Brain microvascular endothelial cell (primary cell): ENCODE measurements around the gene CLK1.
A peak's percentile ranks its signal among the peaks of the same experiment; 100 is the strongest.

Experiments used
- DNase-seq: peaks from one replicate; pipeline ENCODE4 v3.0.0-alpha.2; 2020
- H3K27ac ChIP-seq: fragments of 250-450 bp; sonication (Bioruptor Pico); 2 replicates; pipeline ENCODE4 v1.5.1; 2020; ENCODE audit warnings: mild to moderate bottlenecking, moderate library complexity
- H3K27me3 ChIP-seq: fragments of 250-450 bp; sonication (Bioruptor Pico); replicated peaks from 2 replicates; pipeline ENCODE4 v1.5.1; 2020; ENCODE audit warnings: mild to moderate bottlenecking
- H3K36me3 ChIP-seq: fragments of 250-450 bp; sonication (Bioruptor Pico); replicated peaks from 2 replicates; pipeline ENCODE4 v1.5.1; 2020; ENCODE audit warnings: mild to moderate bottlenecking
- H3K4me3 ChIP-seq: 2 replicates; pipeline ENCODE4 v1.5.1; 2011; ENCODE audit warnings: low read depth, mild to moderate bottlenecking, control low read depth, low read length, moderate library complexity
- in situ Hi-C: cut with HindIII; loops from 2 replicates; pipeline ENCODE4 v1.10.0; 2017; ENCODE audit warnings: low sequenced_read_pairs, low pct_ligation_motif_present
- TF ChIP-seq, protein P1 (sequence below): IDR thresholded peaks from 2 replicates; pipeline ENCODE4 v1.5.1; 2011; ENCODE audit warnings: low read depth, mild to moderate bottlenecking, moderate library complexity, low read length, control low read depth, inconsistent platforms; ENCODE audit errors: missing control alignments

CLK1 gene

DNA sequence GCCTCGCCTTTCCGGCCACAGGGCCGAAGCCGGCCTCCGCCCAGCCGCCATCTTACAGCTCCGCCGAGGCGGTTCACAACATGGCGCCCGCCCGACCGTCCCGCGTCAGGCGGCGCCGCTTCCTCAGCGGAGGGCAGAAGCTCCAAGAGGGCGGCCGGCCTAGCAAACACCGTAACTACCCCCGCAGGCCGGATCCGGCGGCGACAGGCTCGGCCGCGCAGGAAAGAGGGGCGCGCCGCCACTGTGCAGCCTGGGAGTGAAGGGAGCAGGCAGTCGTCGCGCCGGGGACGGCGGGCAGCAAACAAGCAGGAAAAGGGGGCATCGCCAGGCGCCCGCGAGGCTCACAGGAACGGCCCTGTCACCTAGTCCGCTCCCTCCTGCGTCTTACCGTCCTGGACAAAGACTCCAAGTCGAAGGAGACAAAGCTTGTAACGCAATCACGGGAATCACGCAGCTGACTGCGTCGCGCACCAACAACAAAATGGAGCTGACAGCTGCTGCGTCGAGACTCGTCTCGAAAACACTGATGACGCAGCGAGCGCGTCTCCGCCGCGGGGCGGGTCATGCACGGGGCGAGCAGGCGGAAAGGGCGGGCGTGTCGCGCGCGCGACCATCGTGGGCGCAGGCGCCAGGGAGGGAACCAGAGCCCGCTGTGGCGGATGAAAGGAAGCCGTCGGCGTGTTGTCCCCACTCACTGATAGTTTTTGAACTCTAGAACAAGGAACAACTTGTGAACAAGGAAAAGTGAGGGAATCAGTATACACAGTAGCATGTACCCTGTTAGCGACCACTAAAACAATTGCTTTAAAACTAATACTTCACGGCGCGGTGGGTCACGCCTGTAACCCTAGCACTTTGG, at the start of gene CLK1:
Gene CLK1 (minus strand): TSS at position 483 of the 859 bp plus-strand sequence. CDS start 2,796 bp downstream, outside the sequence.
- peak within 1 kb of the TSS; percentile 84 for H3K4me3 ChIP-seq

DNA sequence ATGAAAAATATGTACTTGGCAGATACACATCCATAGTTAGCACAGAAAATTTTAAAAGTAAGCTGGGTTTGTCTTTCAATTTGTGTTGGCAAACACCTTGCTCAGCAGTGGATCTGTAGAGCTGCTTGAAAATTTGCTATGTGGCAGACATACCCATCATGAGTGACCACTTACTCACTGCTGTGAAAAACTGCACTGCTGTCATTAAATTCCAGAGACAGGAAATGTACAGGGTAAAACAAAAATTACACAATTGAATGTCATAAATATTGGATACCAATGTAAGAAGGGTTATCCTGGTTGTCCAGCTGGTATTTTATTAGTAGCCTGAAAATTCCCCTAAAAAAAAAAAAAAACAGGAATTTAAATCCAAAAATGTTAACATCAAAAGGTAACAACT, 49.2 kb upstream of the CLK1 start:
- peak; percentile 51 for DNase-seq
- peaks cover 28% of the 10 kb centered on the region for H3K36me3 ChIP-seq

More for the DNA sequence above, at the start of gene CLK1:
- in situ Hi-C loops: no loop called here
- Histone ChIP-seq H3K27ac (peak within 1 kb of the TSS; percentile 98), H3K36me3 (peaks cover 28% of the 10 kb centered on the region), H3K27me3 (no peaks in the 10 kb centered on the region)
- peak; percentile 90 for DNase-seq
- TF ChIP-seq, protein P1, sequence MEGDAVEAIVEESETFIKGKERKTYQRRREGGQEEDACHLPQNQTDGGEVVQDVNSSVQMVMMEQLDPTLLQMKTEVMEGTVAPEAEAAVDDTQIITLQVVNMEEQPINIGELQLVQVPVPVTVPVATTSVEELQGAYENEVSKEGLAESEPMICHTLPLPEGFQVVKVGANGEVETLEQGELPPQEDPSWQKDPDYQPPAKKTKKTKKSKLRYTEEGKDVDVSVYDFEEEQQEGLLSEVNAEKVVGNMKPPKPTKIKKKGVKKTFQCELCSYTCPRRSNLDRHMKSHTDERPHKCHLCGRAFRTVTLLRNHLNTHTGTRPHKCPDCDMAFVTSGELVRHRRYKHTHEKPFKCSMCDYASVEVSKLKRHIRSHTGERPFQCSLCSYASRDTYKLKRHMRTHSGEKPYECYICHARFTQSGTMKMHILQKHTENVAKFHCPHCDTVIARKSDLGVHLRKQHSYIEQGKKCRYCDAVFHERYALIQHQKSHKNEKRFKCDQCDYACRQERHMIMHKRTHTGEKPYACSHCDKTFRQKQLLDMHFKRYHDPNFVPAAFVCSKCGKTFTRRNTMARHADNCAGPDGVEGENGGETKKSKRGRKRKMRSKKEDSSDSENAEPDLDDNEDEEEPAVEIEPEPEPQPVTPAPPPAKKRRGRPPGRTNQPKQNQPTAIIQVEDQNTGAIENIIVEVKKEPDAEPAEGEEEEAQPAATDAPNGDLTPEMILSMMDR: no peak

DNA sequence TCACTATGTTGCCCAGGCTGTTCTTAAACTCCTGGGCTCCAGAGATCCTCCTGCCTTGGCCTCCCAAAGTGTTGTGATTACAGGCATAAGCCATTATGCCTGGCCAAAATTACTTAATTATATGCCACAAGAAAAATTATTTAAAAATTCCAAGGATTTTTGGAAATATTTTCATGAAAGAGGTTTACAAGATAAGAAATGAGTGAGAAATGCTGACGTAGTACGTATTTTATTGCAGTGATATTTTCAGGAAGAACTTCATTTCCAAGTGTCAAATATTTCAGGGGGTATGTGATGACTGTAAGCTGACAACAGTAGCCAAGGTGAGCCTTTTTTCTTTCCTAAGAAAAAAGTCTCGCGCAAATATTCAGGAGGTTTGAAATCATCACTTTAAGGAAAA, 45.5 kb upstream of the CLK1 start:
- H3K36me3 ChIP-seq: peaks cover 31% of the 10 kb centered on the region
- no peaks in the 10 kb centered on the region for H3K27me3 ChIP-seq
- H3K27ac ChIP-seq: no peak overlapping the region
- in situ Hi-C loops: loop anchor here (25.0 kb wide), 1 partner anchor 277 kb away; the partner anchor contains the start of gene CASP10
- no peak for DNase-seq
- no peak overlapping the region for H3K4me3 ChIP-seq
- TF ChIP-seq, protein P1: no peak

More for the DNA sequence above, 49.2 kb upstream of the CLK1 start:
- no peaks in the 10 kb centered on the region for H3K27me3 ChIP-seq
- no peak overlapping the region for H3K4me3 ChIP-seq
- H3K27ac ChIP-seq: peak overlapping the region; percentile 24
- TF ChIP-seq, protein P1: no peak
- in situ Hi-C loops: loop anchor here (25.0 kb wide), 1 partner anchor 274 kb away; the partner anchor contains the start of gene CASP10

DNA sequence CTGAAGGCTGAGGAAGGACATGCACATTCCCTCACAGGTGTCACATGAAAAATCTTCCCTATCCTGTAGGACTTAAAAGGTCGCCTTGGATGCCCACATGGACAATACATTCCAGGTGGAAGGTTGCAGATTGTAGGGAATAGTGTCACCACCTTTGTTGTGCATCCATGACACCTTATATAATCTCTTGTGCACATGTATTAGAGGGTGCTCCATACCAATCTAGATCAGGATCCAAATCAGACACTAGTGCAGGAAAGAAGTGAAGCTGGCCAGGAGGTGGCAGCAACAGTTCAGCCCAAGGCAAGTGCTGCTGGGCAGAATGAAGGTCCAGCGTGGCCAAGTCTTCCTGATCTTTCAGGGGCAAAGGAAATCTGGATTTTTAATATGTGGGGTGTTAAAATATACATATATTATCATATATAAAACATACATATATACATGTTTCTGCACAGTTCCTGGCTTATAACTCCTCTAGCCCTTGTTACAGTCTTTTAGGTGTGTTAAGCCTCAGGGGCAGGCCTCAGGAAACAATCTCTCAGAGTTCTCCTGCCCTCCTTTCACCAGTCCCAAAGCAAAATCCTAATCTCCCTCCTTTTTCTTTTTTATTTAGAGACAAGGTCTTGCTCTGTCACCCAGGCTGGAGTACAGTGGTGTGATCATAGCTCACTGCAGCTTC, 41.3 kb upstream of the CLK1 start:
- in situ Hi-C loops: loop anchor here (25.0 kb wide), 1 partner anchor 282 kb away; the partner anchor contains the start of gene CASP10

DNA sequence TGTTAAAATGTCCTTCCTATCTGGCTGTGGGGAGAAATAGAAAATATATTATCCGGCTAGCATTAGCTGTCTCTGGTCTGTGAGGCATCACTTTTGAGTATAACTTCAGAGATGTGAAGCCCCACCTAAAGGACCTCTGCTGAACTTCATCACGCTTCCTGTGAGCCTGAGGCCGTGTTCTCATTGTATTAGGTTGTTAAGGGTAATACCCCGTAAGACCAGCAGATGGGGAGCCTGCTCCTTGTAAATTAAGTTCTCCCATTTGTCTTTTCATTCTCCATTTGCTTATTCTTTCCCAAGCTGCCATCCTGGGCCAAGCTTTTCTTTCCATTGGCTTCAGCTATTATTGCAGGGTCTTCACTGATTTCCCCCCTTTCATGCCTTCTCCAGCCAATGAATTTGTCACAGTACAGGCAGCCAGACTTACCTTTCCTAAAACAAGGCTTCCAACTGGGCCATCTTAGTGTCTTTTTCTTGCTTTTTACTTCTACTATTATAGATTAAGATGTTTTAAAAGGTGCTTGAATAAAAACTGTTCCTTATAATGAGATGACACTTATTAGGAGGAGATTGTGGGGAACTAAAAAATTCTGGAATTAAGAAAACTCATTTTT, 37.1 kb upstream of the CLK1 start:
- Histone ChIP-seq H3K27me3 (no peaks in the 10 kb centered on the region), H3K4me3 (no peak overlapping the region), H3K36me3 (peaks cover 25% of the 10 kb centered on the region), H3K27ac (no peak overlapping the region)
- in situ Hi-C loops: loop anchor here (25.0 kb wide), 1 partner anchor 286 kb away; the partner anchor contains the start of gene CASP10
- TF ChIP-seq, protein P1: peak; percentile 84
- peak; percentile 94 for DNase-seq

More for the DNA sequence above, 41.3 kb upstream of the CLK1 start:
- Histone ChIP-seq H3K27me3 (no peaks in the 10 kb centered on the region), H3K4me3 (no peak overlapping the region), H3K36me3 (peaks cover 11% of the 10 kb centered on the region), H3K27ac (no peak overlapping the region)
- TF ChIP-seq, protein P1: peak; percentile 88
- DNase-seq: peak; percentile 69
